AG04449 (cell line): Measurements from ENCODE around the gene XRN2.

Source experiments
- CTCF ChIA-PET: fragments of 350-600 bp; formaldehyde crosslinking; extraction: SDS; loops from one replicate; lab custom pipeline; 2021; ENCODE audit warnings: antibody characterized with exemption; lab: Yijun Ruan, JAX
- POLR2A ChIA-PET: fragments of 400-600, 350-600 bp; formaldehyde crosslinking; extraction: SDS; loops from one replicate; lab custom pipeline; 2020; ENCODE audit warnings: antibody characterized with exemption, inconsistent platforms; lab: Yijun Ruan, JAX
- DNase-seq: peaks from one replicate; pipeline ENCODE4 v3.0.0-alpha.2; 2010; ENCODE audit warnings: low read depth, low spot score
- H3K4me3 ChIP-seq: 2 replicates; pipeline ENCODE4 v1.5.1; 2011; ENCODE audit warnings: low read depth, mild to moderate bottlenecking, control low read depth, low read length
- CTCF ChIP-seq: IDR thresholded peaks from one replicate; pipeline ENCODE4 v1.5.1; 2011; ENCODE audit warnings: mild to moderate bottlenecking, moderate library complexity, low read length, control low read depth, inconsistent platforms; ENCODE audit not compliant: insufficient read depth; ENCODE audit errors: missing control alignments

XRN2 gene

GRCh38 chr20:21288587-21289370 is 14.4 kb upstream of the XRN2 start:
- POLR2A ChIA-PET: interaction anchor here (0.7 kb wide), 1 partner anchor 14 kb away, joined by 3 read pairs; the partner anchor contains the start of gene XRN2
- TF ChIP-seq CTCF: no peak
- DNase-seq: no peak
- CTCF ChIA-PET: interaction anchor here (1.6 kb wide), 1 partner anchor 11 kb away, joined by 4 read pairs; no protein-coding TSS in a partner anchor
- no peak overlapping the region for H3K4me3 ChIP-seq

GRCh38 chr20:21289651-21290050 is 13.5 kb upstream of the XRN2 start:
- CTCF ChIA-PET: interaction anchor here (1.6 kb wide), 1 partner anchor 10 kb away, joined by 4 read pairs; no protein-coding TSS in a partner anchor
- DNase-seq: no peak
- H3K4me3 ChIP-seq: no peak overlapping the region
- no peak for TF ChIP-seq CTCF
- POLR2A ChIA-PET: interaction anchor here (0.7 kb wide), 1 partner anchor 14 kb away, joined by 3 read pairs; the partner anchor contains the start of gene XRN2

GRCh38 chr20:21291026-21291425 is 12.1 kb upstream of the XRN2 start:
- no peak for TF ChIP-seq CTCF
- no peak for DNase-seq
- H3K4me3 ChIP-seq: no peak overlapping the region
- ChIA-PET CTCF (no interaction called here), POLR2A (no interaction called here)

- POLR2A ChIA-PET: no interaction called here
- CTCF ChIA-PET: no interaction called here
- no peak for DNase-seq
- no peak overlapping the region for H3K4me3 ChIP-seq
- no peak for TF ChIP-seq CTCF
Measured at GRCh38 chr20:21294755-21295154, 8.4 kb upstream of the XRN2 start.

- POLR2A ChIA-PET: no interaction called here
- peak overlapping the region; percentile 76 for H3K4me3 ChIP-seq
- DNase-seq: no peak
- TF ChIP-seq CTCF: no peak
- CTCF ChIA-PET: interaction anchor here (1.1 to 1.5 kb wide), 2 partner anchors 68 to 177 kb away, joined by 3 read pairs; partner anchors contain the start of gene KIZ
Measured at GRCh38 chr20:21301940-21302663, 1.0 kb upstream of the XRN2 start.

- DNase-seq: no peak
- POLR2A ChIA-PET: interaction anchor here (1.2 kb wide), 1 partner anchor 177 kb away, joined by 4 read pairs; the partner anchor contains the start of gene KIZ
- no peak for TF ChIP-seq CTCF
- CTCF ChIA-PET: interaction anchor here (0.9 to 1.5 kb wide), 2 partner anchors 68 to 142 kb away, joined by 3 to 4 read pairs; no protein-coding TSS in a partner anchor
- peak overlapping the region; percentile 76 for H3K4me3 ChIP-seq
Measured at GRCh38 chr20:21302664-21303060, 469 bp upstream of the XRN2 start.
